ENCODE results near the gene UBE2I. TPM values are rescaled to one million over a fixed set of nuclear protein-coding genes. Genes with fewer than 3 reads are reported as not detected.

The UBE2I gene
- total RNA-seq, 1 experiment from 2014 or later: 361 TPM

DNA sequence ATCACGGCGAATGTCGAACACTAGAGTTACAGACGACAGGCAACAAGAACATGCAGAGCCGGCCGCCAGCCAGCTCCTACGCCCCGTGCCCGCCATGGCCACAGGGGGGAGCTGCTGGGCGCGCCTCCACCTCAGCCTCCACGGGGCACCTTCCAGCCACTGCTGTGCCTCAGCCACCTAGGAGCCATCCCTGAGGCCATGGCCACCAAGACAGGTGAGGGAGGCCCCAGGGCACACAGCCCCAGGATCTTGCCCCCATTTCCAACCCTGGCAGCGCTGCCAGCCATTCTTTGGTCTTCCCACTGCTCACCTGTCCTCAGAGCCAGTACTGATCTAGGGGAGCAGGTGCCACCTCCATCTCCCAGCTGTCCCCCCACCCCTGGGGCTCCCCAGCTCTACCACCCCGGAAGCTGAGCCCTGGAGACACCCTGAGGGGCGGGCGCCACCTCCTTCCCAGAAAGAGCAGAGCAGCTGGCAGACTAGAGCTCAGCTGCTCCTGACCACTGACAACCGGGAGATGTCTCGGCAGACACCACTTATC lies 54.1 kb downstream of the UBE2I start:
- Histone ChIP-seq H3K4me3 (ENCODE audit: low read depth, low read length, poor library complexity, severe bottlenecking) (no peak overlapping the region), H3K36me3 (ENCODE audit: insufficient read depth, low read length, poor library complexity, severe bottlenecking) (peaks cover 78% of the 10 kb centered on the region), H3K27ac (ENCODE audit: low read depth, low read length, poor library complexity, severe bottlenecking) (no peak overlapping the region), H3K9me3 (ENCODE audit: low read depth, low read length, poor library complexity, severe bottlenecking) (no peaks in the 10 kb centered on the region), H3K27me3 (replicated peaks; ENCODE audit: insufficient read depth, low read depth, low read length, poor library complexity) (no peaks in the 10 kb centered on the region), H3K4me1 (ENCODE audit: insufficient read depth, low read length, poor library complexity, severe bottlenecking) (no peaks in the 10 kb centered on the region)
- ChIA-PET POLR2A (ENCODE audit: low non-redundant PET) (no interaction called here), CTCF (interaction anchor here (0.7 to 1.0 kb wide), 2 partner anchors 16 to 32 kb away, joined by 3 to 4 read pairs; no protein-coding TSS in a partner anchor)
- DNase-seq (ENCODE audit: low spot score): peak; percentile 62
- no peak for TF ChIP-seq EZH2 (IDR thresholded peaks at IDR 0.05; ENCODE audit: borderline replicate concordance, low read depth, low read length, poor library complexity, severe bottlenecking)
- TF ChIP-seq, protein P1, sequence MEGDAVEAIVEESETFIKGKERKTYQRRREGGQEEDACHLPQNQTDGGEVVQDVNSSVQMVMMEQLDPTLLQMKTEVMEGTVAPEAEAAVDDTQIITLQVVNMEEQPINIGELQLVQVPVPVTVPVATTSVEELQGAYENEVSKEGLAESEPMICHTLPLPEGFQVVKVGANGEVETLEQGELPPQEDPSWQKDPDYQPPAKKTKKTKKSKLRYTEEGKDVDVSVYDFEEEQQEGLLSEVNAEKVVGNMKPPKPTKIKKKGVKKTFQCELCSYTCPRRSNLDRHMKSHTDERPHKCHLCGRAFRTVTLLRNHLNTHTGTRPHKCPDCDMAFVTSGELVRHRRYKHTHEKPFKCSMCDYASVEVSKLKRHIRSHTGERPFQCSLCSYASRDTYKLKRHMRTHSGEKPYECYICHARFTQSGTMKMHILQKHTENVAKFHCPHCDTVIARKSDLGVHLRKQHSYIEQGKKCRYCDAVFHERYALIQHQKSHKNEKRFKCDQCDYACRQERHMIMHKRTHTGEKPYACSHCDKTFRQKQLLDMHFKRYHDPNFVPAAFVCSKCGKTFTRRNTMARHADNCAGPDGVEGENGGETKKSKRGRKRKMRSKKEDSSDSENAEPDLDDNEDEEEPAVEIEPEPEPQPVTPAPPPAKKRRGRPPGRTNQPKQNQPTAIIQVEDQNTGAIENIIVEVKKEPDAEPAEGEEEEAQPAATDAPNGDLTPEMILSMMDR (conservative IDR thresholded peaks at IDR 0.05; ENCODE audit: low read depth, low read length): peak; percentile 91
- intact Hi-C loops (cut with micrococcal nuclease; ENCODE audit: unreplicated experiment): no loop called here
- TSS peak; percentile 24 for BruUV-seq (replicated peaks)

DNA sequence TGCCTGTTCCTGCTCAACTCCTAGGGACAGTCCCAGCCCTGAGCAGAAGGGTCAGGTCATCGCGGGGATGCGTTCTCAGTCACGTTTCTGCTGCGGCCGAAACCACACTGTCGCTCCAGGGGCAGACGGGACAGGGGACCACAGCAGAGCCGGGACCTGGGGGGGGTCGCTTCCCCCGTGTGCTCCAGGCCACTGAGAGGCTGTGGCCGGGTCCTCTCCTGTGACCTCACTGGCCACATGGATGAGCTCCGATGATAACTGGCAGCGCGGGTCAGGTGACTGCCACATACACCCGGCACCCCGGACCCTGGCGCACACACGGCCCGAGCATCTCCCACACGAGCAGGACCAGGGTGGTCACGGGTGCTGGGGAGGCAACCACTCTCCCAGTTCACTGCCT lies 55.1 kb downstream of the UBE2I start:
- Histone ChIP-seq H3K36me3 (ENCODE audit: insufficient read depth, low read length, poor library complexity, severe bottlenecking) (peaks cover 75% of the 10 kb centered on the region), H3K27ac (ENCODE audit: low read depth, low read length, poor library complexity, severe bottlenecking) (no peak overlapping the region), H3K4me3 (ENCODE audit: low read depth, low read length, poor library complexity, severe bottlenecking) (no peak overlapping the region), H3K4me1 (ENCODE audit: insufficient read depth, low read length, poor library complexity, severe bottlenecking) (no peaks in the 10 kb centered on the region), H3K9me3 (ENCODE audit: low read depth, low read length, poor library complexity, severe bottlenecking) (no peaks in the 10 kb centered on the region), H3K27me3 (replicated peaks; ENCODE audit: insufficient read depth, low read depth, low read length, poor library complexity) (no peaks in the 10 kb centered on the region)
- no TSS peak for BruUV-seq (replicated peaks)
- POLR2A ChIA-PET (ENCODE audit: low non-redundant PET): interaction anchor here (0.5 kb wide), 1 partner anchor 22 kb away, joined by 6 read pairs; no protein-coding TSS in a partner anchor
- no peak for DNase-seq (ENCODE audit: low spot score)
- CTCF ChIA-PET: no interaction called here
- no peak for TF ChIP-seq EZH2 (IDR thresholded peaks at IDR 0.05; ENCODE audit: borderline replicate concordance, low read depth, low read length, poor library complexity, severe bottlenecking)
- TF ChIP-seq, protein P1 (conservative IDR thresholded peaks at IDR 0.05; ENCODE audit: low read depth, low read length): no peak
- intact Hi-C loops (cut with micrococcal nuclease; ENCODE audit: unreplicated experiment): no loop called here

DNA sequence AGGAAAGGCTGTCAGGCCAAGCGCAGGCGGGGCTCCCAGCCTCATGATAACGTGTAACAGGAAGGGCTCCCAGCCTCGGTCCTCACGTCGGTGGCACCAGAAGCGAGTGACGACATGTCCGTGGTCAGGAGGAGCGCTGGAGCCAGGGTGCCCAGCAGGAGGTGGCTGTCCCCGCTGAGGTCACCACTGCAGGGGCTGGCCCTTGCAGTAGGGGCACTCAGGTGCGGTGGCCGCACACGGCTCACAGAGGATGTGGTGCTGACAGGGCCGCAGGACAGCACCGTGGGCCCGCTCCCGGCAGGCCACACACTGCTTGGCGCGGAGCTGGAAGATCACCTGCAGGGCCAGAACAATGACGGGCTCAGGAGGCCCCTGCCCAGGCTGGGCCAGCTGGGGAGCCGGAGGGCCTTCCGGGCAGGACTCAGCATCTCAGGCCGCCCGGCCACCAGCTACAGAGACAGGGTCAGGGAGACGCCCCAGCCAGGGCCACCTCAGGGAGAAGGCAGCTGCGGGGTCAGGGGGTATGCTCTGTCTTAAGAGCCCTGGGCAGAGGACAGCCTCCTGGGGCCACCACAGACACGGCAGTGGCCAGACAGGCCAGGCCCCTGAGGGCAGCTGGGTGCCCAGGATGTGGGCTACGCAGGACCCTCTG lies 56.8 kb downstream of the UBE2I start:
- DNase-seq (ENCODE audit: low spot score): no peak
- ChIA-PET POLR2A (ENCODE audit: low non-redundant PET) (no interaction called here), CTCF (interaction anchor here (0.5 kb wide), 1 partner anchor 18 kb away, joined by 3 read pairs; no protein-coding TSS in a partner anchor)
- TF ChIP-seq, protein P1 (conservative IDR thresholded peaks at IDR 0.05; ENCODE audit: low read depth, low read length): no peak
- no peak for TF ChIP-seq EZH2 (IDR thresholded peaks at IDR 0.05; ENCODE audit: borderline replicate concordance, low read depth, low read length, poor library complexity, severe bottlenecking)
- Histone ChIP-seq H3K9me3 (ENCODE audit: low read depth, low read length, poor library complexity, severe bottlenecking) (no peaks in the 10 kb centered on the region), H3K36me3 (ENCODE audit: insufficient read depth, low read length, poor library complexity, severe bottlenecking) (peaks cover 66% of the 10 kb centered on the region), H3K4me3 (ENCODE audit: low read depth, low read length, poor library complexity, severe bottlenecking) (no peak overlapping the region), H3K27ac (ENCODE audit: low read depth, low read length, poor library complexity, severe bottlenecking) (no peak overlapping the region), H3K27me3 (replicated peaks; ENCODE audit: insufficient read depth, low read depth, low read length, poor library complexity) (no peaks in the 10 kb centered on the region), H3K4me1 (ENCODE audit: insufficient read depth, low read length, poor library complexity, severe bottlenecking) (no peaks in the 10 kb centered on the region)
- intact Hi-C loops (cut with micrococcal nuclease; ENCODE audit: unreplicated experiment): no loop called here
- BruUV-seq (replicated peaks): no TSS peak

Data from A673 (cell line).